ENCODE data around the gene C1orf52.

C1orf52 gene

DNA sequence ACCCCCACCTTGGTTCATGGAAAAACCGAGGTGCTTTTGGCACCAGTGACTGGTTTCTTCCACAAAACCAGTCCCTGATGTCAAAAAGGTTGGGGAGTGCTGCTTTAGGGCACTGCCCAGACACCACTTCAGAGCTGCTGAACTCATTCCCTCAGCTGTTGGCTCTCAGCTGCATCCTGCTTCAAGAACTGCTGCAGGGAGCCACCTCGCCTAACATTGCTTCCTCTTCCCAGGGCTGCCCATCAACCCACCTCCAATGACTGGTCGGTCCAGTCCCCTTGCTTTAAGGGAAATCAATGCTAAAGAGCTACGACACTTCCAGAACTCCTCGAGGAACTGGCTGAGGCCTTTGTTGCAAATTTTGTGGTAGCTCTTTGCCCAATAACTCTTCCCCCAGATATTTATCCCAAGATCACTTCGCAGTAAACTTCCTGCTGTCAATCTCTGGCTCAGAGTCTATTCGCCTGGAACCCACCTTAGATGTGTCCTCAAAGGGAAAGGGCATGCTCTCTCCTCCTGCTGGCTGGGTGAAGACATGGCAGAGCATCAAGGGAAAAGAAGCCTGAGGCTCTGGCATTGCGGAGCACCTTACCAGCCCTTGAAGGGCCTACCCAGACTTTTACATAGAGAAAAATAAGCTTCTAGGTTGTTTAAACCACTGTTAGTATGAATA, 29.0 kb downstream of the C1orf52 start:
- no peak for DNase-seq (ENCODE audit: low read depth in 2 of 2)

DNA sequence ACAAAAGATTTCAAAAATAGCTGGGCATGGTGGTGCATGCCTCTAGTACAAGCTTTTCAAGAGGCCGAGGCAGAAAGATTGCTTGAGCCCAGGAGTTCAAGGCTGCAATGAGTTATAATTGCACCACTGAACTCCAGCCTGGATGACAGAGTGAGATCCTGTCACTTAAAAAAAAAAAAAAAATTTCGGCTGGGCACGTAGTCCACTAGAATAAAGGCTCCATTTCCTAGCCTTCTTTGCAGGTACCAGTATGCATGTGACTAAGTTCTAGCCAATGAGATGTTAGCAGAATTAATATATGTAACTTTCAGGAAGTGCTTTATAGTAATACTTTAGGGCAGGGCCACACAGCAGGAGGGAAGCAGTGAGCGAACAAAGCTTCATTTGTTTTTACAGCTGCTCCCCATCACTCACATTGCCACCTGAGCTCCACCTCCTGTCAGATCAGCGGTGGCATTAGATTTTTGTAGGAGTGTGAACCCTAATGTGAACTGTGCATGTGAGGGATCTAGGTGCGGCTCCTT, 29.8 kb downstream of the C1orf52 start:
- DNase-seq (ENCODE audit: low read depth in 2 of 2): no peak

DNA sequence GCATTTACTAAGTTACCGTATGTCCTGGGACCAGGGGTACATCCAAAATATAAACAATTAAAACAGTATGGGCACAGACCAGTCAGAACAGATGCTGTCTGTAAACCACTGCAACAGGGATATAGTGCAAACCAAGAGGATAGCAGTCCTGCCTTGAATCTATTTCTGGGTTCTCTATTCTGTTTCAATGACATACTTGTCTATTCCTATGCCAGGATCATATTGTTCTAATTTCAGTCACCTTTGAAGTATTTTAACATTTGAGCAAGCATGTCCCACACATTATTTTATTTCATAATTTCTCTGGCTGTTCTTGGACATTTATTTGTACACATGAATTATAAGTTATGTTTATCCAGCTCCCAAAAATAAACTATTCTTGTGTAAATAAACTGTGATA, 30.5 kb downstream of the C1orf52 start:
- no peak for DNase-seq (ENCODE audit: low read depth in 2 of 2)

DNA sequence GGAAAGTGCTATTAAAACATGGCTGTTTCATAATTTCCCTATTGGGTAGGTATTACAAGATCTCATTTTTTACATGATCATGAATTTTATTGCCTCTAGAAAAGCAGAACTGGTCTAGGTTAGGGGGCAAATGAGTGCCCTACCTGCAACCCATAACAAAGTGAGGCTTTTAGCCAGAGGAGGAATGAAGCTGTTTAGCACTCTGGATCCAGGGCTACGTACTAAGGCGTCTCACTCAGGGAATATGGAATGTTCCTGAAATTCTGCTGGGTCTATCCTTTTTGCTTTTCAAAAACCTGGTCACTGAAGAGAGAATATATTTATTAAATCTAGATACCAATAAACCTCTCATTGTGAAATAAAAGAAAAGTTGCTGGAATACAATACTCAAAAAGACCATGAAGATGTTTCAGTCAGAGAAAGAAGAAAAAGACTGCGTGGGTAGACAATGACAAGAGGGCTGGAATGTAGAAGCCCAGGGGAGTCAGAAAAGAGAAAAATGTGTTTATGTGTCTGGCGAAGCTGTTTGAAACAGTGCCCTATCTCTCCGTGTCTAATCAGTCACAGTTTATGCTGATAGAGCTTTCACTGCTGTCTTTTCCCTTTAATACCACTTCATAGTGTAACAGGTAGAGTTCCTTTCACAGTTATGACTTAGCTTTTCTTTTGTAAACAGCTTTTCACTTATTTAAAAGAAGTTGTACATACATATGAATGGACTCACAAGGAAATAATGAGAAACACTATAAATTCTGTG, 33.7 kb downstream of the C1orf52 start:
- no peak for DNase-seq (ENCODE audit: low read depth in 2 of 2)

GRCh38 chr1:85224734-85225623, 34.5 kb downstream of the C1orf52 start:
- DNase-seq (ENCODE audit: low read depth in 2 of 2): no peak

DNA sequence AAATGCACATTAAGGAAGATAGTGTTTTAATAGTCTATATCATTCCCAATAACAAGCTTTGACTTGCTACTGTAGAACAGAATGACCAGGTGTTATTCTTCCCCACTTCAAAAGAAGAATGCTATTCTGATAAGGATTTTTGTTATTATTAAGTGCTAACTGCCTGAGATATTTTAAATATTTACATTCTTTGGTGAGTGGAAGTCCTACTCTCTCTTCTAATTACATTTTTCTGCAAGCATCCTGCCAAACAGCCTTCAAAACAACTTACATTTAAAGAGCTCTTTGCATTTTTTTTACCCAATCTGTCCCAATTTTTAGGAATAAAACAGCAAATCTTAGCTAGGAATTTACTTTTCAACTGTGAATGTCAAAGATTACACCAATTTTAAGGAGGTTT, 35.2 kb downstream of the C1orf52 start:
- DNase-seq (ENCODE audit: low read depth in 2 of 2): no peak

DNA sequence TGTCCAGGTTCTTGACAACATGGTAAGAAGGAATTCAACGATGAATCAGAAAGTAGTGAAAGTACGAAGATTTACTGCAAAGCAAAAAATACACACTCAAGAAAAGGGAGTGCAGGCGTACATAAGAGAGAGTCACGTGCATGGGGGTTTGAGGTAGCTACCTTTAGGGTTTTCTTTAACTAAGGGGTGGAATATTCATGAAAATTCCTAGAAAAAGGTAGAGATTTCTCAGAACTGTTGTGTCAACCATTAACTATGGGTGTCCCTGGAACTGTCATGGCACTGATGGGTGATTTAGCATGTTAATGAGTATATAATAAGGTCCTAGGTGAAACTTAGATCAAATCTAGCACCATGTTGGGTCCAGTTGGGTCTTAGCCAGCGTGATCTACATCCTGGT, 36.1 kb downstream of the C1orf52 start:
- DNase-seq (ENCODE audit: low read depth in 2 of 2): no peak

DNA sequence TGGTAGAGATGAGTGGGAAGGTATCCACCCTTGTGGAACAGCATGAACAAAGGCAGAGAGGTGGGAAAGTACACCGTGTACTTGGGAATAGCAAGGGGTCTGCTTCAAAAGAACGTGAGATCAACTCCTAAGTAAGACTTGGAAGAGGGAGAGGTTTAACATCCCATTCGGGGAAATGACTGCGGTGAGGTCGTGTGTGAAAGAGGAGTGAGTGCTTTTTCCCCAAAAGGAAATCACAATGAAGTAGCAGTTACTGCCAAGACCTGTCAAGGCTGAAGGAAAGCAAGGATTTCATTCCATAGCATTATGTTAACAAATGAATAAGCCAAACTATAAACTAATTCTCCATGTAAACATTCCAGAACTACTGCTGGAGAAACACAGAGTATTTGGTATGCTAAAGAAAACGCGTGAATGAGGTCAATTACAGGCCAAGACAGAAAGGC, 38.7 kb downstream of the C1orf52 start:
- peak in 1 of 2 experiments; percentile 33 for DNase-seq (ENCODE audit: low read depth in 2 of 2)

- DNase-seq (ENCODE audit: low read depth in 2 of 2): no peak
Observed at GRCh38 chr1:85219853-85220610, 39.4 kb downstream of the C1orf52 start.

DNA sequence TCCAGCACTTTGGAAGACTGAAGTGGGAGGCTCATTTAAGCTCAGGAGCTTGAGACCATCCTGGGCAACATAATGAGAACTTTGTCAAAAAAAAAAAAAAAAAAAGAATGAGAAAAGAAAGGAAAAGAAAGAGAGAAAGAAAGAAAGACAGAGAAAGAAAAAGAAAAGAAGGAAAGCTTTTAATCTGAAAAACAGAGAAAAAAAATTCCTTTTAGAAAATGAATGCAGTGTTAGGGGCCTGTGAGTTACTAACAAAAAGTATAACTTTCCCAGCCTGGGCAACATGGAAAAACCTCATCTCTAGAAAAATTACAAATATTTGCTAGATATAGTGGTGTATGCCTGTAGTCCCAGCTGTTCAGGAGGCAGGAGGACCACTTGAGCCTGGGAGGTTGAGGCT, 42.8 kb downstream of the C1orf52 start:
- no peak for DNase-seq (ENCODE audit: low read depth in 2 of 2)

DNA sequence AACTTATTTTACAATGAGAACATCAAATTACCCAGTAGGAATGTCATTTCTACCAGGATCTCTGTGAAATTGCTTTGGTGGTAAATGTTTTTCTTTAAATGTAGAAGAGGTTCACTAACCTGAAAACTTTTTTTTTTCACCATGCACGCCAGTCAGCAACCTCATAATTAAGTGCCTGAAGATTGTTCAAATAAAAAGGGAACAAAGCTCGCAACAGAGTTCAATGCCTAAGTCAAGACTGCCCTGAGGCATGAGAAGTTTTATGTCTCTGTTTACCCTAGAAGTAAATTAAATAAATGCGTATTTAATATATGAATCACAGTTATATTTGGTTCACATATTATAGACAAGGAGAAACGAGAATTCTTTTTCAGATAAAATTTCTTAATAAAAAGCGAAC, 44.8 kb downstream of the C1orf52 start:
- DNase-seq (ENCODE audit: low read depth in 2 of 2): no peak

- DNase-seq (ENCODE audit: low read depth in 2 of 2): no peak
Observed at GRCh38 chr1:85208488-85208887, 51.0 kb downstream of the C1orf52 start.

GRCh38 chr1:85203573-85204171, 55.8 kb downstream of the C1orf52 start:
- peak; percentile 42 to 44 for DNase-seq (ENCODE audit: low read depth in 2 of 2)

DNA sequence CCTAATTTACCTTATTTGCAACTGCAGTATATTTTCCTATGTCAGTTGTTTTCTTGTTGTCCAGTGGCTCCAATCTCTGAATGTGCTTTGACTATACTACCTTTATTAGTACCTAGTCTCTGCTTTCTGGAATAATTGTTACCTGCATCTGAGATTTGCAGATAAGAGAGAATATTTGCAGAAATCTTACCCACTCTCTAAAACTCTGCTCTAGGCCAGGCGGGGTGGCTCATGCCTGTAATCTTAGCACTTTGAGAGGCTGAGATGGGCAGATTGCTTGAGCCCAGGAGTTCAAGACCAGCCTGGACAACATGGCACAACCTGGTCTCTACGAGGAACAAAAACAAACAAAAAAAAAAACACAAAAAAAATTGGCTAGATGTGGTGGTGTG, 56.6 kb downstream of the C1orf52 start:
- DNase-seq (ENCODE audit: low read depth in 2 of 2): no peak

GRCh38 chr1:85202092-85202863, 57.2 kb downstream of the C1orf52 start:
- no peak for DNase-seq (ENCODE audit: low read depth in 2 of 2)

- DNase-seq (ENCODE audit: low read depth in 2 of 2): peak; percentile 36 to 41
Observed at GRCh38 chr1:85201340-85202091, 57.9 kb downstream of the C1orf52 start.

- DNase-seq (ENCODE audit: low read depth in 2 of 2): peak; percentile 25 to 28
Observed at GRCh38 chr1:85200463-85201339, 58.8 kb downstream of the C1orf52 start, which contains the start of gene SYDE2. Gene SYDE2 (minus strand): TSS chr1:85201016. CDS start chr1:85200996, 20 bp downstream.

All from fibroblast of skin of left biceps (primary cell).